ENCODE results near the gene KLHL35.

The KLHL35 gene

GRCh38 chr11:75435571-75435925 lies 2.5 kb upstream of the KLHL35 start:
- no peaks in the 10 kb centered on the region for H3K36me3 ChIP-seq (ENCODE audit: control insufficient read depth, low read depth, low read length)
- H3K4me1 ChIP-seq (ENCODE audit: control insufficient read depth, low read depth, low read length): peaks cover 12% of the 10 kb centered on the region
- H3K27ac ChIP-seq (ENCODE audit: low read length): no peak overlapping the region
- no peak overlapping the region for H3K9ac ChIP-seq (ENCODE audit: low read length)
- peaks cover 37% of the 10 kb centered on the region for H3K27me3 ChIP-seq (ENCODE audit: control insufficient read depth, insufficient read depth, low read length)
- H3K4me3 ChIP-seq (ENCODE audit: low read length): no peak overlapping the region
- no peaks in the 10 kb centered on the region for H3K9me3 ChIP-seq (ENCODE audit: control insufficient read depth, low read depth, low read length)

GRCh38 chr11:75434886-75435570 lies 2.0 kb upstream of the KLHL35 start:
- Histone ChIP-seq H3K4me3 (ENCODE audit: low read length) (no peak overlapping the region), H3K9ac (ENCODE audit: low read length) (no peak overlapping the region), H3K27ac (ENCODE audit: low read length) (no peak overlapping the region), H3K36me3 (ENCODE audit: control insufficient read depth, low read depth, low read length) (no peaks in the 10 kb centered on the region), H3K27me3 (ENCODE audit: control insufficient read depth, insufficient read depth, low read length) (peaks cover 42% of the 10 kb centered on the region), H3K9me3 (ENCODE audit: control insufficient read depth, low read depth, low read length) (no peaks in the 10 kb centered on the region), H3K4me1 (ENCODE audit: control insufficient read depth, low read depth, low read length) (peaks cover 12% of the 10 kb centered on the region)

- H3K36me3 ChIP-seq (ENCODE audit: control insufficient read depth, low read depth, low read length): no peaks in the 10 kb centered on the region
- H3K27ac ChIP-seq (ENCODE audit: low read length): no peak overlapping the region
- H3K9ac ChIP-seq (ENCODE audit: low read length): no peak overlapping the region
- no peak overlapping the region for H3K4me3 ChIP-seq (ENCODE audit: low read length)
- H3K27me3 ChIP-seq (ENCODE audit: control insufficient read depth, insufficient read depth, low read length): peaks cover 52% of the 10 kb centered on the region
- peaks cover 5% of the 10 kb centered on the region for H3K9me3 ChIP-seq (ENCODE audit: control insufficient read depth, low read depth, low read length)
- peaks cover 12% of the 10 kb centered on the region for H3K4me1 ChIP-seq (ENCODE audit: control insufficient read depth, low read depth, low read length)
Measured at GRCh38 chr11:75434051-75434450, 1.0 kb upstream of the KLHL35 start.

GRCh38 chr11:75433443-75433842 lies 440 bp upstream of the KLHL35 start:
- H3K9me3 ChIP-seq (ENCODE audit: control insufficient read depth, low read depth, low read length): peaks cover 5% of the 10 kb centered on the region
- no peak overlapping the region for H3K9ac ChIP-seq (ENCODE audit: low read length)
- peaks cover 12% of the 10 kb centered on the region for H3K4me1 ChIP-seq (ENCODE audit: control insufficient read depth, low read depth, low read length)
- peaks cover 58% of the 10 kb centered on the region for H3K27me3 ChIP-seq (ENCODE audit: control insufficient read depth, insufficient read depth, low read length)
- no peak overlapping the region for H3K27ac ChIP-seq (ENCODE audit: low read length)
- H3K36me3 ChIP-seq (ENCODE audit: control insufficient read depth, low read depth, low read length): no peaks in the 10 kb centered on the region
- H3K4me3 ChIP-seq (ENCODE audit: low read length): peak overlapping the region; percentile 47

GRCh38 chr11:75431533-75432525 lies 1.2 kb downstream of the KLHL35 start:
- Histone ChIP-seq H3K27me3 (ENCODE audit: control insufficient read depth, insufficient read depth, low read length) (peaks cover 74% of the 10 kb centered on the region), H3K9me3 (ENCODE audit: control insufficient read depth, low read depth, low read length) (peaks cover 5% of the 10 kb centered on the region), H3K27ac (ENCODE audit: low read length) (no peak overlapping the region), H3K4me3 (ENCODE audit: low read length) (peak overlapping the region; percentile 47), H3K4me1 (ENCODE audit: control insufficient read depth, low read depth, low read length) (peaks cover 12% of the 10 kb centered on the region), H3K36me3 (ENCODE audit: control insufficient read depth, low read depth, low read length) (no peaks in the 10 kb centered on the region), H3K9ac (ENCODE audit: low read length) (no peak overlapping the region)

GRCh38 chr11:75430714-75431532 lies 2.1 kb downstream of the KLHL35 start:
- H3K9me3 ChIP-seq (ENCODE audit: control insufficient read depth, low read depth, low read length): peaks cover 5% of the 10 kb centered on the region
- no peaks in the 10 kb centered on the region for H3K36me3 ChIP-seq (ENCODE audit: control insufficient read depth, low read depth, low read length)
- peak overlapping the region; percentile 38 for H3K4me3 ChIP-seq (ENCODE audit: low read length)
- H3K27me3 ChIP-seq (ENCODE audit: control insufficient read depth, insufficient read depth, low read length): peaks cover 75% of the 10 kb centered on the region
- no peak overlapping the region for H3K27ac ChIP-seq (ENCODE audit: low read length)
- H3K4me1 ChIP-seq (ENCODE audit: control insufficient read depth, low read depth, low read length): peaks cover 12% of the 10 kb centered on the region
- no peak overlapping the region for H3K9ac ChIP-seq (ENCODE audit: low read length)

- H3K36me3 ChIP-seq (ENCODE audit: control insufficient read depth, low read depth, low read length): no peaks in the 10 kb centered on the region
- no peak overlapping the region for H3K27ac ChIP-seq (ENCODE audit: low read length)
- H3K9me3 ChIP-seq (ENCODE audit: control insufficient read depth, low read depth, low read length): peaks cover 5% of the 10 kb centered on the region
- H3K9ac ChIP-seq (ENCODE audit: low read length): no peak overlapping the region
- peaks cover 75% of the 10 kb centered on the region for H3K27me3 ChIP-seq (ENCODE audit: control insufficient read depth, insufficient read depth, low read length)
- peak overlapping the region; percentile 38 for H3K4me3 ChIP-seq (ENCODE audit: low read length)
- peaks cover 12% of the 10 kb centered on the region for H3K4me1 ChIP-seq (ENCODE audit: control insufficient read depth, low read depth, low read length)
Measured at GRCh38 chr11:75429902-75430713, 2.9 kb downstream of the KLHL35 start.

- Histone ChIP-seq H3K27ac (ENCODE audit: low read length) (no peak overlapping the region), H3K4me3 (ENCODE audit: low read length) (no peak overlapping the region), H3K36me3 (ENCODE audit: control insufficient read depth, low read depth, low read length) (no peaks in the 10 kb centered on the region), H3K9me3 (ENCODE audit: control insufficient read depth, low read depth, low read length) (peaks cover 5% of the 10 kb centered on the region), H3K4me1 (ENCODE audit: control insufficient read depth, low read depth, low read length) (peaks cover 12% of the 10 kb centered on the region), H3K27me3 (ENCODE audit: control insufficient read depth, insufficient read depth, low read length) (peaks cover 75% of the 10 kb centered on the region), H3K9ac (ENCODE audit: low read length) (no peak overlapping the region)
Measured at GRCh38 chr11:75429641-75429901, 3.4 kb downstream of the KLHL35 start.

- Histone ChIP-seq H3K27ac (ENCODE audit: low read length) (no peak overlapping the region), H3K4me3 (ENCODE audit: low read length) (no peak overlapping the region), H3K9ac (ENCODE audit: low read length) (no peak overlapping the region), H3K9me3 (ENCODE audit: control insufficient read depth, low read depth, low read length) (peaks cover 5% of the 10 kb centered on the region), H3K36me3 (ENCODE audit: control insufficient read depth, low read depth, low read length) (no peaks in the 10 kb centered on the region), H3K27me3 (ENCODE audit: control insufficient read depth, insufficient read depth, low read length) (peaks cover 73% of the 10 kb centered on the region), H3K4me1 (ENCODE audit: control insufficient read depth, low read depth, low read length) (peaks cover 12% of the 10 kb centered on the region)
Measured at GRCh38 chr11:75428989-75429640, 3.9 kb downstream of the KLHL35 start.

- Histone ChIP-seq H3K9me3 (ENCODE audit: control insufficient read depth, low read depth, low read length) (peaks cover 5% of the 10 kb centered on the region), H3K4me1 (ENCODE audit: control insufficient read depth, low read depth, low read length) (peaks cover 11% of the 10 kb centered on the region), H3K9ac (ENCODE audit: low read length) (no peak overlapping the region), H3K27ac (ENCODE audit: low read length) (no peak overlapping the region), H3K36me3 (ENCODE audit: control insufficient read depth, low read depth, low read length) (no peaks in the 10 kb centered on the region), H3K4me3 (ENCODE audit: low read length) (no peak overlapping the region), H3K27me3 (ENCODE audit: control insufficient read depth, insufficient read depth, low read length) (peaks cover 65% of the 10 kb centered on the region)
Measured at GRCh38 chr11:75428281-75428724, 4.7 kb downstream of the KLHL35 start.

Measured in iPS-18a (cell line).